Peyer's patch (tissue), 4 donors: ENCODE results near the gene MAP3K3.

Source experiments
- CTCF ChIP-seq, 6 experiments: fragments of 450-650 bp in 4 of 6; fragments of 200-600 bp in 2 of 6; sonication (generic) in 1 of 6; IDR thresholded peaks; one replicate each; pipeline ENCODE4 v1.5.1; 2017 to 2019; ENCODE audit warnings: antibody characterized with exemption in 6 of 6, mild to moderate bottlenecking in 3 of 6, moderate library complexity in 1 of 6
- POLR2A ChIP-seq, 2 donors: fragments of 450-650 bp; IDR thresholded peaks; one replicate each; pipeline ENCODE4 v1.5.1; 2017; ENCODE audit warnings: antibody characterized with exemption in 2 of 2, mild to moderate bottlenecking in 2 of 2, moderate library complexity in 2 of 2

- TF ChIP-seq CTCF (IDR thresholded peaks at IDR 0.05) (no peak), POLR2A (IDR thresholded peaks at IDR 0.05) (no peak)
These were observed 35.6 kb downstream of the MAP3K3 start for GRCh38 chr17:63657786-63658185.
